Naive B cell (primary cell): ENCODE data around the gene SHISA8. TPM values are rescaled to one million over a fixed set of nuclear protein-coding genes. Genes with fewer than 3 reads are reported as not detected.
A peak's percentile ranks its signal among the peaks of the same experiment; 100 is the strongest.

Experiments
- ATAC-seq, 2 donors: fragments of 150-1000 bp; cut with Tn5 transposase; 2 replicates each; pipeline ENCODE4 v1.10.0; 2021; ENCODE audit warnings: low read depth in 2 of 2, mild to moderate bottlenecking in 2 of 2, moderate library complexity in 2 of 2
- DNase-seq: peaks from one replicate; pipeline ENCODE4 v3.0.0; 2022
- H3K27ac Mint-ChIP-seq, 6 donors: one replicate each; pipeline ENCODE4 v1.8.0; 2020 to 2022; ENCODE audit warnings: mild to moderate bottlenecking in 6 of 6, mixed read lengths in 6 of 6, moderate library complexity in 5 of 6, inconsistent platforms in 2 of 6
- H3K27me3 Mint-ChIP-seq, 3 donors: one replicate each; pipeline ENCODE4 v1.8.0; 2021 to 2022; ENCODE audit warnings: mixed read lengths in 3 of 3, mild to moderate bottlenecking in 1 of 3
- H3K36me3 Mint-ChIP-seq, 2 donors: one replicate each; pipeline ENCODE4 v1.8.0; 2020 to 2022; ENCODE audit warnings: mixed read lengths in 2 of 2, inconsistent platforms in 1 of 2, mild to moderate bottlenecking in 1 of 2
- H3K4me1 Mint-ChIP-seq, 3 donors: one replicate each; pipeline ENCODE4 v1.8.0; 2020 to 2022; ENCODE audit warnings: mixed read lengths in 3 of 3, inconsistent platforms in 1 of 3, mild to moderate bottlenecking in 1 of 3, moderate library complexity in 1 of 3
- H3K4me3 Mint-ChIP-seq, 8 donors: one replicate each; pipeline ENCODE4 v1.8.0; 2020 to 2022; ENCODE audit warnings: mild to moderate bottlenecking in 8 of 8, mixed read lengths in 8 of 8, moderate library complexity in 8 of 8, inconsistent platforms in 2 of 8
- H3K9me3 Mint-ChIP-seq, 7 donors: one replicate each; pipeline ENCODE4 v1.8.0; 2020 to 2022; ENCODE audit warnings: mixed read lengths in 7 of 7, mild to moderate bottlenecking in 5 of 7, inconsistent platforms in 2 of 7, moderate library complexity in 1 of 7
- polyA plus RNA-seq, 6 donors: library from polyadenylated mRNA; unstranded; fragments of 300-500 nt; fragmentation: Illumina TruSeq; gene quantifications; one replicate each; pipeline ENCODE4 v1.2.3, GENCODE V29; 2021; ENCODE audit warnings: low read depth in 6 of 6

SHISA8 gene
- polyA plus RNA-seq, 6 donors from 2014 or later, result 0.28 to 1.7 (median 0.67) TPM

DNA sequence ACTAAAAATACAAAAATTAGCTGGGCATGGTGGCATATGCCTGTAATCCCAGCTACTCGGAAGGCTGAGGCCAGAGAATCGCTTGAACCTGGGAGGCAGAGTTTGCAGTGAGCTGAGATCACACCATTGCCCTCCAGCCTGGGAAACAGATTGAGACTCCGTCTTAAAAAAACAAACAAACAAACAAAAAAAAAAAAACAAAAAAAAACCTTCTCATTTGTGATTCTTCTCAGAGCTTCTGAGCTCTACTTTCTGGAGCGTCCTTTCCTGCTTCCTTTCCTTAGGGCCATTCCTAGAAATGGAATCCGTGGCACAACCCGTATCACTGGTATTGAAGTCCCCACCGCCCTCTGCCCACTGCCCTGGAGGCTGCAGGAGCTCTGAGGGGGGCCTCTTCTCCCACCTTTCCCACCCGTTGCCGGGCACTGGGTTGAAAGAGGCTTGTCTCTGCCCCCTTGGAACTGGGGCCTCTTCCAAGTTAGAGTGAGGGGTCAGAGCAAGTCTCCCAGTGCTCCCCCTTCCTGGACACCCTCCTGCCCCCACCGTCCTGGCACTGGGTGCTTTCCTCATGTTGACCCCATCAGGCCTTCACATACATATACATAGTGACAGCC, 2.0 kb upstream of the SHISA8 start:
- Mint-ChIP-seq H3K36me3 (no peaks in the 10 kb centered on the region), H3K27me3 (peaks cover 11 to 16% (median 15%) of the 10 kb centered on the region in 3 donors), H3K4me3 (peak overlapping the region in 7 of 8 donors; percentile 47 to 86 (median 75)), H3K9me3 (no peaks in the 10 kb centered on the region), H3K4me1 (peaks cover 42 to 77% (median 74%) of the 10 kb centered on the region in 3 donors), H3K27ac (peak overlapping the region in 5 of 6 donors; percentile 78 to 100 (median 96))
- ATAC-seq (no peak), DNase-seq (no peak)

DNA sequence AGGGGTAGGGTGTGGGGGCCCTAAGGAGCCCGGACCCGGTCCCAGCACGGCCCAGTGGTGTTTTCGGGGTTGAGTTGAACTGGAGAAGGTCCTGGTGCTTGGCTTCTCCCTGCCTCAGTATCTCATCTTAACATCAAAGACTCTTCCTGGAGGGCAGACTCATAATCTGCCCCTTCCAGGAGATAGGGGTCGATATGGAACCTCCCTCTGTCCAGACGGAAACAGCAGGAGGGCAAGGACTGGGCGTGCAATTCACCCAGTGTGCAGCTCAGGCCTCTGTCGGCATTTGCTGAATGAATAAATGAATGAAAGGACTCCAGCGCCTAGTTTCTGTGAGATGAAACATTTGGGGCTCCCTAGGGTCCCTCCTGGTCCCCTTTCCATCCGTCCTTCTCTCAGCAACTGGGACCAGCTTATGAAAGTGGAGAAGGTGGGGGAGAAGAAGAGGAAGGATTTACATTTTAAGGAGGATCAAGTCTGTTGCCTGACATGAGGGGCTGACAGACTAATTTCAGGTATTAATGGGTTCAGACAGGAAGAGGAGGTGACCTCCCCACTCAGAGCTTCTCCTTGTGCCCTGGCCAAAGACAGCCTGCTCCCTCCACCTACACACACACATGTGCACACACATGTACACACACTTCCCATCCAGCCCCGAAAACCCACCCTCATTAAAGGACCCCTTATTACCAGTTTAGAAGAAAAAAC, 1.1 kb upstream of the SHISA8 start:
- Mint-ChIP-seq H3K4me3 (peak overlapping the region; percentile 69 to 86 (median 78)), H3K4me1 (peaks cover 49 to 77% (median 72%) of the 10 kb centered on the region in 3 donors), H3K27me3 (peaks cover 11 to 25% (median 15%) of the 10 kb centered on the region in 3 donors), H3K27ac (peak overlapping the region; percentile 79 to 99 (median 88)), H3K36me3 (no peaks in the 10 kb centered on the region), H3K9me3 (no peaks in the 10 kb centered on the region)
- no peak for ATAC-seq
- DNase-seq, result no peak

GRCh38 chr22:41914611-41915034, 251 bp downstream of the SHISA8 start:
- H3K4me3 Mint-ChIP-seq, result peak overlapping the region in 1 of 8 donors; percentile 69
- DNase-seq (no peak), ATAC-seq (no peak)
- peaks cover 42 to 67% (median 62%) of the 10 kb centered on the region in 3 donors for H3K4me1 Mint-ChIP-seq
- H3K36me3 Mint-ChIP-seq, result no peaks in the 10 kb centered on the region
- H3K27me3 Mint-ChIP-seq, result peaks cover 11 to 25% (median 15%) of the 10 kb centered on the region in 3 donors
- peak overlapping the region in 1 of 6 donors; percentile 88 for H3K27ac Mint-ChIP-seq
- H3K9me3 Mint-ChIP-seq, result no peaks in the 10 kb centered on the region

GRCh38 chr22:41913842-41914534, 886 bp downstream of the SHISA8 start:
- peak overlapping the region in 5 of 8 donors; percentile 36 to 76 (median 51) for H3K4me3 Mint-ChIP-seq
- peaks cover 15 to 30% (median 15%) of the 10 kb centered on the region in 3 donors for H3K27me3 Mint-ChIP-seq
- peak overlapping the region in 1 of 6 donors; percentile 88 for H3K27ac Mint-ChIP-seq
- no peaks in the 10 kb centered on the region for H3K9me3 Mint-ChIP-seq
- H3K4me1 Mint-ChIP-seq, result peaks cover 46 to 68% (median 63%) of the 10 kb centered on the region in 3 donors
- DNase-seq, result no peak
- ATAC-seq, result no peak
- H3K36me3 Mint-ChIP-seq, result no peaks in the 10 kb centered on the region

GRCh38 chr22:41913040-41913719, 1.7 kb downstream of the SHISA8 start:
- no peak for DNase-seq
- peaks cover 15 to 30% (median 15%) of the 10 kb centered on the region in 3 donors for H3K27me3 Mint-ChIP-seq

DNA sequence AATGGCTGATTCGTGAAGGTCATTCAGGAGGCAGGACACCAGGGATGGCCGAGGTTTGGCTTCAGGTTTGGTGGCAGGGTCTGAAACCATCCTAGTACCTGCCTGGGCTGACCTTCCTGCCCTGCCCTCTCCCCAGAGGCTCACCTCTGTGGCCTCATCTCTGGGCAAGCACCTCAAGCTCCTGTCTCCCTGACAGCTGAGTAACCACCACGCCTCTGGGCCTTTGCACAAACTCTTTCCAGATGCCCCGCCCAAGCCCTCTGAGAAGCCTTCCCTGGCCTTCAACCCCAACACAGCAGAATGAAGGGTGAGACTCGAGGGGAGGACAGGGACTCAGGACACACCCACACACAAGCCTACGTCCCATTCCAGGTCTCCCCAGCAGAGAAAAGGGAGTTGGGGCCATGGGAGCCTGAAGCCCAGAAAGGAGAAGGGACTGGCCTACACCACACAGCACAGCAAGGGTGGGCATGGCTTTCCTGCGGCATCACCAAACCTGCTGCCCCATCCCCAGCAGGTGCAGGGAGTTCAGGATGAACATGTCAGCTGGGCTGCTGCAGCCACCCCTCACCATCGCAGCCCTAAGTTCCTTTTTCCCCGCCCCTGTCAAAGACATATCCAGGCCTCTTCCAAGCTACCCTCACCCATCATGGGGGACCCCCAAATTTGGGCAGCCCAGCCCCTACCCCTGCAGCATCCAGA, 2.4 kb downstream of the SHISA8 start:
- peaks cover 15 to 30% (median 15%) of the 10 kb centered on the region in 3 donors for H3K27me3 Mint-ChIP-seq
- H3K27ac Mint-ChIP-seq, result peak overlapping the region in 4 of 6 donors; percentile 21 to 88 (median 40)
- no peaks in the 10 kb centered on the region for H3K36me3 Mint-ChIP-seq
- peak overlapping the region in 7 of 8 donors; percentile 32 to 85 (median 68) for H3K4me3 Mint-ChIP-seq
- DNase-seq (no peak), ATAC-seq (no peak)
- H3K9me3 Mint-ChIP-seq, result no peaks in the 10 kb centered on the region
- H3K4me1 Mint-ChIP-seq, result peaks cover 52 to 68% (median 63%) of the 10 kb centered on the region in 3 donors

More at GRCh38 chr22:41913040-41913719, 1.7 kb downstream of the SHISA8 start:
- Mint-ChIP-seq H3K27ac (peak overlapping the region in 3 of 6 donors; percentile 80 to 88 (median 81)), H3K4me3 (peak overlapping the region; percentile 29 to 85 (median 72)), H3K9me3 (no peaks in the 10 kb centered on the region), H3K36me3 (no peaks in the 10 kb centered on the region), H3K4me1 (peaks cover 50 to 68% (median 63%) of the 10 kb centered on the region in 3 donors)
- ATAC-seq, result no peak

DNA sequence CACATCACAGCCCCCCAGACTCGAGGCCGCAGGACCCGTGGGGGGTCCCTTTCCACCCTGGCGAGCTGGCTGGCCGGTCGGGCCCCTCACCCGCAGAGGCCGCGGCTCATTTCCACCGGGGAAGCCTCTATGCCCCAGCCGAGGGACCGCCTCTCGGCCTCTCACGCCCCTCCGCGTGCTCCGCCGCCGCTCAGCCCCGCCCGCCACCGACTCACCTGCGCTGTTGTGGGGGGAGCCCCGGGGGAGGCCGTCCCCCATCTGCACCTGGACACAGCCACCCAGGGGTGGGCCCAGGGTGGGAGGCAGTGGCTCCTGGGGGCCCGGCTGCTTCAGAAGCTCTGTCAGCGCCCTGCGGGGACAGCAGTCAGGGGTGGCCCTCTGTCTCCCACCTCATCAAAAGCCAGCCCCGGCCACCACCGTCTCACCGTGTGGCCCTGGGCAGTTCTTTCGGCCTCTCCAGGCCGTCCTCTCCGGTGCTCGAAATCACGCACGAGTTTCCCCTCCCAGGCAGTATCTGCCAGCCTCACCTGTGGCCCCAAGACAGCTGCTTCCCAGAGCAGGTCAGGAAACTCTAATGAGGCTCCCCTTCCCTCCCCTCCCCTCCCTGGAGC, 3.8 kb downstream of the SHISA8 start:
- DNase-seq, result peak; percentile 32
- no peaks in the 10 kb centered on the region for H3K36me3 Mint-ChIP-seq
- H3K4me3 Mint-ChIP-seq, result peak overlapping the region; percentile 74 to 91 (median 80)
- H3K9me3 Mint-ChIP-seq, result no peaks in the 10 kb centered on the region
- peaks cover 43 to 57% (median 52%) of the 10 kb centered on the region in 3 donors for H3K4me1 Mint-ChIP-seq
- ATAC-seq, result peak; percentile 22 to 26
- H3K27ac Mint-ChIP-seq, result peak overlapping the region in 4 of 6 donors; percentile 29 to 96 (median 79)
- H3K27me3 Mint-ChIP-seq, result peaks cover 11 to 30% (median 15%) of the 10 kb centered on the region in 3 donors

DNA sequence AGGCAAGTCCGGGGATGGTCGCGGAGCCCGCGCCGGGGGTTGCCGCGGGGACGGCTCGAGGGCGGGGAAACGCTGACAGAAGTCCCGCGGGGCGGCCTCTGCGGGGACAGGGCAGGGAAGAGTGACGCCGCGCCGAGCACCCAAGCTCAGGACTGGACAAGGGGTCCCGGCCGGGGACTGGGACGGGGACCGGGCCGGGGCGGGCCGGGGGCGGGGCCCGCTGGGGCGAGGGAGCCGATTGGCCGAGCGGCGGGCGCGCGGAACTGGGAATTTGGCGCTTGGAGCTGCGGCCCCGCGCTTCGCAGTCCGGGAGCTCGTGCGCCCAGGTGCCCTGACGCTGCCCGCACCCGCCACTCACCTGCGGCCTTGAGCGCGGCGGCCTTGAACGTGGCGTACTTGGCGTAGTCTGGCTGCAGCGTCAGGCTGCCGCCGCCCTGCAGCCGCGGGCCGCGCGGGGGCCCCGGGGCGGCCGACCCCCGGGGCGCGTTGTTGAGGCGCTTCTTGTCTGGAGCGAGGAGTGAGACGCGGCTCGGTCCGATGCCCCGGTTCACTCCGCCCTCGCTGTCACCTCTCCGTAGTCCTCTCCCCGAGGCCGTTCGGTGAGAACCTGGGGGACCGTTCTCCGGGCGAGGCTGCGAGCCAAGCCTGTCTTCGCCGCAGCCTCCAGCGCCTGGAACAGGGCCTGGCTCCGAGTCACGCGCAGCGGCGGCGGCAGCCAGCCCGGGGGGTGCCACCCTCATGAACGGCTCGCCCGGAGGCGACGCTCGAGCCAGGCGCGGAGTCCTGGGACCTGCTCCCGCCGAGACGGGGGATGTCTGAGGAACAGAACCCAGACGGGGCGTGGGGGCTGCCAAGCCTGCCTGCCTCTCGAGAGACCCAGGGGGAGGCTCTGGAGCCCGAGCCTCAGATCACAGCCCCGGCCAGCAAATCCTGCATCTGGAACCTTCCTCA, 4.5 kb downstream of the SHISA8 start:
- Mint-ChIP-seq H3K4me3 (peak overlapping the region in 7 of 8 donors; percentile 10 to 81 (median 67)), H3K4me1 (peaks cover 42 to 54% (median 47%) of the 10 kb centered on the region in 3 donors), H3K36me3 (peaks cover 3 to 7% of the 10 kb centered on the region in 2 donors), H3K9me3 (no peaks in the 10 kb centered on the region), H3K27me3 (peaks cover 4 to 30% (median 15%) of the 10 kb centered on the region in 3 donors), H3K27ac (peak overlapping the region in 2 of 6 donors; percentile 37 to 88)
- DNase-seq (peak; percentile 42), ATAC-seq (peak; percentile 23 to 24)

GRCh38 chr22:41909310-41910049, 5.4 kb downstream of the SHISA8 start:
- ATAC-seq (no peak), DNase-seq (no peak)
- Mint-ChIP-seq H3K36me3 (peaks cover 3 to 7% of the 10 kb centered on the region in 2 donors), H3K27ac (peak overlapping the region in 4 of 6 donors; percentile 19 to 92 (median 66)), H3K9me3 (no peaks in the 10 kb centered on the region), H3K4me1 (peaks cover 40 to 53% (median 44%) of the 10 kb centered on the region in 3 donors), H3K27me3 (peaks cover 4 to 30% (median 15%) of the 10 kb centered on the region in 3 donors), H3K4me3 (peak overlapping the region; percentile 48 to 89 (median 72))

- Mint-ChIP-seq H3K27ac (peak overlapping the region in 5 of 6 donors; percentile 36 to 94 (median 82)), H3K4me3 (peak overlapping the region; percentile 52 to 89 (median 74)), H3K27me3 (peaks cover 4 to 30% (median 15%) of the 10 kb centered on the region in 3 donors), H3K9me3 (no peaks in the 10 kb centered on the region), H3K36me3 (peaks cover 3 to 7% of the 10 kb centered on the region in 2 donors), H3K4me1 (peaks cover 40 to 53% (median 44%) of the 10 kb centered on the region in 3 donors)
- DNase-seq (no peak), ATAC-seq (peak; percentile 10 to 17)
These were observed 6.2 kb downstream of the SHISA8 start for GRCh38 chr22:41908411-41909309.
